ENCODE data around the gene BCLAF3.
A peak's percentile ranks its signal among the peaks of the same experiment; 100 is the strongest.

BCLAF3 gene

GRCh38 chrX:19990556-19991349 is at the start of gene BCLAF3:
TSS of gene BCLAF3 (minus strand) at chrX:19991061. CDS start at chrX:19970264, 20,797 bp downstream.
- peak; percentile 81 for DNase-seq (ENCODE audit: low spot score)

DNA sequence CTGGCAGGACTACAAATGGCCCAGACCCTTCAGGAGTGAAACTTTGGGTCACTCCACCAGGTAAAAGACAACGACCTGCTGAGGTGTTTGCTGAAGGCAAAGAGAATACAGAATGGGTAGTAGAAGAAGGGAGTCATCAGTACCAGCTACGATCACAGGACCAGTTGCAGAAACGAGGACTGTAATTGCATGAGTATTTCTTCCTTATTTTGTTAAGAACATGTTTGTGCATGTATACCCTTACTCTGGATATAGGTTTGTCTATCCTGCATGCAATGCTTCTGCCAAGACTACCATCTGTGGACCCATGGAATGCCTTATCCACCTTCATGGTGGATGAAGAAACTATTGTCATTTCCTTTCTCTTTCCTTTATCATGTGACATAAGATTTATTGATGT is 48.1 kb upstream of the BCLAF3 start:
- DNase-seq (ENCODE audit: low spot score), result no peak

DNA sequence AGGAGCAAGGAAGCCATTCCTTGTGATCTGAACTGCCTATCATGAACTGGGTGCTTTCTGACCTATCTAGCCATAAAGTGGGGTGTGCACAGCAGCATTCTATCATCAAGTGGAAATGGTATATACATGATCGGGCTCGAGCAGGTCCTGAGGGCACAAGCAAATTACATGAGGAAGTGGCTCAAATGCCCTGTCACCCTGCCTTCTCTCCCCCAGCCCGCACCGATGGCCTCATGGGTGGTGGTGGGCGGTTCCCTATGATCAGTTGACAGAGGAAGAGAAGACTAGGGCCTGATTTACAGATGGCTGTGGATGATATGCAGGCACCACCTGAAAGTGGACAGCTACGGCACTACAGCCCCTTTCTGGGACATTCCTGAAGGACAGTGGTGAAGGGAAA is 46.3 kb upstream of the BCLAF3 start:
- no peak for DNase-seq (ENCODE audit: low spot score)

- no peak for DNase-seq (ENCODE audit: low spot score)
Observed at GRCh38 chrX:20032201-20032600, 41.3 kb upstream of the BCLAF3 start.

DNA sequence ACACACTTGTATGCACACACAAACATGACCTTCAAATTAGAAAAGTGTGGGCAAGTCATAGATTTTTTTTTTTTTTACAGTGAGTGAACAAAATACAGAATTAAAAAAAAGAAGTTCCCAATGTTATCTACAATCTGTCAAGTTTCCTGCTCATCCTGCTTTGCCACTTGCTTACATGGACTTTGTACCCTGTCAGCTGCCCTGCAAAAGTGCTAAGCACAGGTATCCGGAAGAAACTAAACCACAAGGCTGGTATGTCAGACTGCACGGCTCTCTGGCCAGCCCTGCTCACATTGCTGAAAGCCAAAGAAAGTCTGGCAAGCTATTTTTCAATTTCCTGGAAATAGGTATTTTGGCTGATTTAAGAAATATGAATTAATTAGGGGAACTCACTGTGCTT is 38.9 kb upstream of the BCLAF3 start:
- no peak for DNase-seq (ENCODE audit: low spot score)

- DNase-seq (ENCODE audit: low spot score), result no peak
Observed at GRCh38 chrX:20028588-20028987, 37.7 kb upstream of the BCLAF3 start.

- DNase-seq (ENCODE audit: low spot score), result no peak
Observed at GRCh38 chrX:20026278-20026677, 35.4 kb upstream of the BCLAF3 start.

GRCh38 chrX:20019672-20020365 is 29.0 kb upstream of the BCLAF3 start:
- no peak for DNase-seq (ENCODE audit: low spot score)

GRCh38 chrX:20016616-20016945 is 25.7 kb upstream of the BCLAF3 start:
- no peak for DNase-seq (ENCODE audit: low spot score)

- no peak for DNase-seq (ENCODE audit: low spot score)
Observed at GRCh38 chrX:20015945-20016615, 25.2 kb upstream of the BCLAF3 start.

GRCh38 chrX:20015422-20015821 is 24.6 kb upstream of the BCLAF3 start:
- DNase-seq (ENCODE audit: low spot score), result no peak

DNA sequence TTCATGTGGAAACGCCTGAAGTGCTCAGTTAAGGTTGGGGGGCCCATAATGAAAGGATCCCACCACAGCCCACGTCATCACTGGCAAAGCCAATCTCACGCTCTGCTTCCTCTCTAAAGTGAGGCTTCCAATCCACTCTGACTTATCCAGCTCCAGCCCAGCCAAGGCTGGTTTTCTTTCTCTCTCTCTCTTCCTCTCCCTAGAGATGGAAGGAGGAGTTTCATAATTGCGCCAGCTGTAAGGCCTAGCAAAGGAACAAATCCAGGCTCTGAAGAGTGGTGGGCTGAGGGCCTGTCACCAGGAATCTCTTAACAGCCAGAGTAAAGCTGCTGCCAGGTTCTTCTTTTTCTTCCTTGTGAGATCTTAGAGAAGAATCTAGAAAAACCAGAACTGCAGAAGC is 20.7 kb upstream of the BCLAF3 start:
- no peak for DNase-seq (ENCODE audit: low spot score)

GRCh38 chrX:20007962-20008622 is 17.2 kb upstream of the BCLAF3 start:
- no peak for DNase-seq (ENCODE audit: low spot score)

GRCh38 chrX:20005883-20006282 is 15.0 kb upstream of the BCLAF3 start:
- no peak for DNase-seq (ENCODE audit: low spot score)

- no peak for DNase-seq (ENCODE audit: low spot score)
Observed at GRCh38 chrX:20001588-20001987, 10.7 kb upstream of the BCLAF3 start.

GRCh38 chrX:19991350-19991718 is 473 bp upstream of the BCLAF3 start:
- no peak for DNase-seq (ENCODE audit: low spot score)

DNA sequence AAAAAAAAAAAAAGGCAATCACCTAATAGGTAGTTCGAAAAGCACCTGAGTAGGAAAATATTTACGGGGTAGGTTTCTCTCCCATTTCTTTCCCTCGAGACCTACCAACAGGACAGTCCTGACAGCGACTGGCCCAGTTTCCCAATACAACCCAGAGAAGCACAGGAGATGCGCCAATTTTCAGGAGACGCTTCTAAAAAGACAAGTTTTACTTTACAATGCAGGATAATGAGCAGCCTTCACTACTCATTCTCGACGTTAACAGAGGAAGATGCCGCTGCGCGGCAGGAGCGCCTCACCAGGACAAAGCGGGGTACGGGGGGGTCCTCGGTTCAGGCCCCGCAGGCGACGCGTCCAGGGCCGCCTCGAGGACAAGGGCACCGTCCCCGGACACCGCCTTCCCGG is 708 bp downstream of the BCLAF3 start:
- DNase-seq (ENCODE audit: low spot score), result peak; percentile 16

DNA sequence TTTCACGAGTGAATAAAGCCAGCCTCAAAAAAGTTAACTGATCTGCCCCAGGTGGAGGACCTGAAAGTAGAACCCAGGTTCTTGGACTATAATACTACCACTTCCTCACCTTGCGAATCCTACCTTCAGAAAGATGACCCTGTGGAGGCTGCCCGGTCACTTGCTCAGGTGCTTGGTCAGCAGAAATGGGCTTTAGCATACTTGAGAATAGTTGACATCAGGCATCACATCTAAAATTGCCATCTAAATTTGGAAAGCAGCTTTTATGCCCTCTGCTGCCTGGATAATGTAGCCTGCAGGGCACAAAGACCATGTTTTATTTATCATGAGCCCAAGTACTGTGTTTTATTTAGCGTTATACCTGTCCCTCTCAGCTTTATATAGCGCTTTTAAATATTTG is 3.0 kb downstream of the BCLAF3 start:
- no peak for DNase-seq (ENCODE audit: low spot score)

DNA sequence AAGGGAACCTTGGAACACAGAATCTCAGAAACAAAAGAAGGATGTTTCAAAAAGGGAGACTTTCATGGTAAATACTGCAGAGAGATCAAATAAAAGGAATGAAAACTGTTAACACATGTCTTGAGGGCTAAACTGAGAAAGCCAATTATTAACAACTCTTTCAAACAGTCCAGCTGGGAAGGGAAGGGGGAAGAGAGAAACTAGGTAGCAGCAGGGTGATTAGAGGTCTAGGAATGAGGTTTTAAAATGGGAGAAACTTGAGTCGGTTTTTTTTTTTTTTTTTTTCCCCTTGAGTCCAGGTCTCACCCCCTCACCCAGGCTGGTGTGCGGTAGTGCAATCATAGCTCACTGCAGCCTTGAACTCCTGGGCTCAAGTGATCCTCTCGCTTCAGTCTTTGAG is 4.3 kb downstream of the BCLAF3 start:
- DNase-seq (ENCODE audit: low spot score), result no peak

DNA sequence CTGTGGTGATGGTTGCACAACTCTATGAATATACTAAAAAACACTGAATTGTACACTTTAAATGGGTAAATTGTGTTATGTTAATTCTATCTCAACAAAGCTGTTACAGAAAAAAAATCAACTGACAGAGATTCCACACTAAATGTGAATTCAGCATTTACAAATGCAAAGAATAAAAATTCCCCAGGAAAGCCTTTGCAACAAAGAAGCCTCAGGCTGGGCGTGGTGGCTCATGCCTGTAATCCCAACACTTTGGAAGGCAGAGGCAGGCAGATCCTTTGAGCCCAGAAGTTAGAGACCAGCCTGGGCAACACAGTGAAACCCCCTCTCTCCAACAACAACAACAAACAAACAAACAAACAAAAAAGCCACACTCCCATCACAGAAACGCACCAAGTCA is 8.9 kb downstream of the BCLAF3 start:
- no peak for DNase-seq (ENCODE audit: low spot score)

GRCh38 chrX:19975845-19976244 is 15.0 kb downstream of the BCLAF3 start:
- no peak for DNase-seq (ENCODE audit: low spot score)

DNA sequence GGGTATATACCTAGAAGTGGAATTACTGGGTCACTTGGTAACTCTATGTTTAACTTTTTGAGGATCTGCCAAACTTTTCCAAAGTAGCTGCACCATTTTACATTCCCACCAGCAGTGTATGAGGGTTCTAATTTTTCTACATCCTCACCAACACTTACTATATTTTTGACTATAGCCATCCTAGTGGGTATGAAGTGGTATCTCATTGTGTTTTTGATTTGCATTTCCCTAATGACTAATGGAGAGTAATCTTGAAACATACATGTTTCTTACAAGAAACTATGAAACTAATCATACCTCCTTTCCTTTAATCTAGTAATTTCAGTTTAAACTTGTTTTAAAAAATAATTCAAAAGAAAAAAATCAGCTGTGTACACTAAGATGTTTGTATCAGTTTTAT is 17.9 kb downstream of the BCLAF3 start:
- no peak for DNase-seq (ENCODE audit: low spot score)

DNA sequence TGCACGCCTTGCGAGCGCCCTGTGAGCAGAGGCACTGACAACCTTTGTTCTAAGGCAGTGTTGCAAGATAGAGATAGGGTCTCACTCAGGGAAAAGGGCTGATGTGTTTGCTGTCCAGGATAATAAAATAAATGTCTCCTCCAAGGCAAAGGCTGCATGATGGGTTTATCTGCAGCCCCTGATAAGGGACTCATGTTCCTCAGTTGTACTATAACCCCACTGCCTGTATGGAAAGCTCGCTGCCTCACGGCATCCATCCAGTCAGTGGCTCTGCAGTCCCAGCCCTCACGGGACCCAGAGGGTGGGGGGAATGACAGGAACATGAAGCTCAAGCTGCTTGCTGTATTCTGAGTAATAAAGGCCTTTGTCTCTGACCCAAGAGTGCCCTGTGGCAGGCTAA is 22.6 kb downstream of the BCLAF3 start:
- no peak for DNase-seq (ENCODE audit: low spot score)

All from cerebellar cortex (tissue), 1 donor.